AG09309 (cell line): ENCODE results near the gene UTS2.

Experiments used
- DNase-seq: peaks from one replicate; pipeline ENCODE4 v3.0.0-alpha.2; 2010; ENCODE audit warnings: low read depth
- H3K4me3 ChIP-seq: 2 replicates; pipeline ENCODE4 v1.5.1; 2011; ENCODE audit warnings: mild to moderate bottlenecking, low read depth, low read length, moderate library complexity; ENCODE audit not compliant: control insufficient read depth
- CTCF ChIP-seq: IDR thresholded peaks from 2 replicates; pipeline ENCODE4 v1.5.1; 2011; ENCODE audit warnings: mild to moderate bottlenecking, low read depth, low read length, inconsistent platforms; ENCODE audit not compliant: insufficient read depth, control insufficient read depth; ENCODE audit errors: missing control alignments

Gene UTS2

DNA sequence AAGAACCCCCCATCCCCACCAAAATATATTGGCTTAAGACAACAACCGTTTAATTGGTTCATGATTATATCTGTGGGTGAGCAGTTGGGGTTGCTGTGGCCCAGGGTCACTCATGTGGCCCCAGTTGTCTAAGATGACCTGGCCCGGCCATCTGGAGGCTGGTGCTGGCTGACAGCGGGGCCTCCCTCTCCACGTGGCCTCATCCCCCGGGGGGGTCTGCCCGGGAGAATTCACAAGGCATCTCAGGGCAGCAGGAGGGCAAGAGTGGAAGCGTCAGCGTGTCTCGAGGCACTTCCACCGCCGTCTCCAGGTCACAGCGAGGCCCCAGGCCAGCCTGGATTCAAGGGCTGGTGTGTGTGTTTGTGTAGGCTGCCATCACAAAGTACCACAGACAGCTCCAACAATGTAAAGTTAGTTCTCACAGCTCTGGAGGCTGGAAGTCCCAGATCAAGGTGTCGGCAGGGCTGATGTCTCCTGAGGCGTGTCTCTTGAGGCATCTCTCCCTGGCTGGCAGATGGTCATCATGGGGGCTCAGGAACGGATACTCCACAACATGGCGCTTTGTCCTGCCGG is 11.0 kb upstream of the UTS2 start:
- DNase-seq = no peak
- TF ChIP-seq CTCF = no peak
- no peak overlapping the region for H3K4me3 ChIP-seq

- no peak for TF ChIP-seq CTCF
- no peak for DNase-seq
- no peak overlapping the region for H3K4me3 ChIP-seq
Observed at GRCh38 chr1:7862211-7863060, 9.6 kb upstream of the UTS2 start.

GRCh38 chr1:7861452-7861851 is 8.6 kb upstream of the UTS2 start:
- TF ChIP-seq CTCF = no peak
- DNase-seq = no peak
- no peak overlapping the region for H3K4me3 ChIP-seq

GRCh38 chr1:7860130-7860529 is 7.3 kb upstream of the UTS2 start:
- DNase-seq = no peak
- H3K4me3 ChIP-seq = no peak overlapping the region

DNA sequence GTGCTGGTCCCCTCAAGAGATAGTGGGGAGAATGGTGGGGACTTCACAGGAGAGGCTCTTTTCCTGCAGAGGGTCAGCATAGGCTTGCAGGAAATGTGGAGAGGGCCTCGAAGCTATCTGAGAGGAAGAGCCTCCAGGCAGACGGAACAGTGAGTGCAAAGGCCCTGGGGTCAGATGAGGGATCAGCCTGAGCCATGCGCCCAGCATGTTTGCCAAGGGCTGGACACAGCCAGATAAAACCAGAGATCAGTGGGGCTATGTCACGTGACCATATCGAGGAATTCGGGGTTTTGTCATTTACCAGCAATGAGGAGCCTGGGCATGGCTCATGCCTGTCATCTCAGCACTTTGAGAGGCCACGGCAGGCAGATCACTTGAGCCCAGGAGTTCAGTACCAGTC is 6.5 kb upstream of the UTS2 start:
- no peak overlapping the region for H3K4me3 ChIP-seq
- no peak for DNase-seq
- TF ChIP-seq CTCF = no peak

More at GRCh38 chr1:7860130-7860529, 7.3 kb upstream of the UTS2 start:
- TF ChIP-seq CTCF = no peak

GRCh38 chr1:7857985-7858384 is 5.1 kb upstream of the UTS2 start:
- no peak for DNase-seq
- TF ChIP-seq CTCF = no peak
- H3K4me3 ChIP-seq = no peak overlapping the region
